ENCODE results near the gene LYG1.

- TF ChIP-seq USF1 (CRISPR knock-in tag; IDR thresholded peaks at IDR 0.05) (no peak), FOXM1 (IDR thresholded peaks at IDR 0.05; ENCODE audit: low read depth) (no peak), FOXM1 (CRISPR knock-in tag; IDR thresholded peaks at IDR 0.05; ENCODE audit: low read depth) (no peak; the same call in 1 of the 2 replicates), KDM2B (CRISPR knock-in tag; IDR thresholded peaks at IDR 0.05) (no peak), TSHZ1 (CRISPR knock-in tag; IDR thresholded peaks at IDR 0.05) (no peak), CTCF (IDR thresholded peaks at IDR 0.05 in 2 of 3, conservative IDR thresholded peaks at IDR 0.05 in 1 of 3; ENCODE audit: insufficient read depth in 2 of 3, low read depth in 1 of 3, low read length in 3 of 3) (peak in 1 of 3 experiments; percentile 12; a peak in 1 of 6 replicates), STAG1 (CRISPR knock-in tag; IDR thresholded peaks at IDR 0.05; ENCODE audit: borderline replicate concordance) (no peak), PML (IDR thresholded peaks at IDR 0.05; ENCODE audit: low read length) (peak; percentile 70; the same call in 1 of the 2 replicates), CHD4 (IDR thresholded peaks at IDR 0.05; ENCODE audit: insufficient read depth, insufficient replicate concordance, low read depth, low read length, poor library complexity, severe bottlenecking) (no peak)
- TF ChIP-seq, protein P1, sequence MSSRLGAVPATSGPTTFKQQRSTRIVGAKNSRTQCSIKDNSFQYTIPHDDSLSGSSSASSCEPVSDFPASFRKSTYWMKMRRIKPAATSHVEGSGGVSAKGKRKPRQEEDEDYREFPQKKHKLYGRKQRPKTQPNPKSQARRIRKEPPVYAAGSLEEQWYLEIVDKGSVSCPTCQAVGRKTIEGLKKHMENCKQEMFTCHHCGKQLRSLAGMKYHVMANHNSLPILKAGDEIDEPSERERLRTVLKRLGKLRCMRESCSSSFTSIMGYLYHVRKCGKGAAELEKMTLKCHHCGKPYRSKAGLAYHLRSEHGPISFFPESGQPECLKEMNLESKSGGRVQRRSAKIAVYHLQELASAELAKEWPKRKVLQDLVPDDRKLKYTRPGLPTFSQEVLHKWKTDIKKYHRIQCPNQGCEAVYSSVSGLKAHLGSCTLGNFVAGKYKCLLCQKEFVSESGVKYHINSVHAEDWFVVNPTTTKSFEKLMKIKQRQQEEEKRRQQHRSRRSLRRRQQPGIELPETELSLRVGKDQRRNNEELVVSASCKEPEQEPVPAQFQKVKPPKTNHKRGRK (tag; IDR thresholded peaks at IDR 0.05), result no peak
Measured at GRCh38 chr2:99335911-99336803, 35.2 kb upstream of the LYG1 start, which contains the start of gene TXNDC9.
